Kidney (tissue), 14 donors: ENCODE results near the gene CDYL2. TPM values are rescaled to one million over a fixed set of nuclear protein-coding genes. Genes with fewer than 3 reads are reported as not detected.

Source experiments
- DNase-seq, 5 donors: peaks; one replicate each; pipeline ENCODE4 v3.0.0-alpha.2; 2013 to 2020
- FAIRE-seq: peaks from 2 replicates; lab custom pipeline; 2012; peaks lifted over from hg19 to GRCh38; lab: Jason Lieb, UNC
- H3K27ac ChIP-seq, 2 donors: one replicate each; pipeline ENCODE4 v1.7.0; 2013; ENCODE audit warnings: low read depth in 2 of 2, low read length in 2 of 2, inconsistent platforms in 1 of 2
- H3K27me3 ChIP-seq: one replicate; pipeline ENCODE4 v1.7.1; 2013; ENCODE audit warnings: low read length, inconsistent platforms; ENCODE audit not compliant: control insufficient read depth, insufficient read depth
- H3K36me3 ChIP-seq, 3 donors: one replicate each; pipeline versions ENCODE4 v1.7.0 to v1.7.1; 2013; ENCODE audit warnings: low read length in 3 of 3, control low read depth in 1 of 3, inconsistent platforms in 1 of 3; ENCODE audit not compliant: insufficient read depth in 3 of 3, control insufficient read depth in 2 of 3
- H3K4me1 ChIP-seq, 3 donors: one replicate each; pipeline versions ENCODE4 v1.7.0 to v1.7.1; 2013; ENCODE audit warnings: low read length in 3 of 3, inconsistent platforms in 1 of 3, low read depth in 1 of 3; ENCODE audit not compliant: control insufficient read depth in 2 of 3, insufficient read depth in 2 of 3
- H3K4me3 ChIP-seq, 3 donors: one replicate each; pipeline versions ENCODE4 v1.7.0 to v1.8.1; 2013; ENCODE audit warnings: low read length in 3 of 3, control low read depth in 1 of 3, inconsistent platforms in 1 of 3
- H3K9ac ChIP-seq, 3 donors: one replicate each; pipeline versions ENCODE4 v1.7.0 to v1.7.1; 2013; ENCODE audit warnings: low read length in 3 of 3, control low read depth in 1 of 3, inconsistent platforms in 1 of 3
- H3K9me3 ChIP-seq, 3 donors: one replicate each; pipeline versions ENCODE4 v1.7.0 to v1.7.1; 2013; ENCODE audit warnings: low read length in 3 of 3, control low read depth in 1 of 3, inconsistent platforms in 1 of 3; ENCODE audit not compliant: control insufficient read depth in 2 of 3, insufficient read depth in 1 of 3
- CTCF ChIP-seq: IDR thresholded peaks from 3 replicates; pipeline ENCODE4 v1.5.1; 2012; ENCODE audit warnings: mild to moderate bottlenecking, moderate library complexity, borderline replicate concordance; ENCODE audit not compliant: insufficient read depth; ENCODE audit errors: extremely low read depth
- intact Hi-C: fragments of 100-400 bp; cut with DNase I; formaldehyde crosslinking; loops from one replicate; pipeline ENCODE4 v1.11.1; 2022
- polyA plus RNA-seq: library from polyadenylated mRNA; stranded (reverse); fragments of 350-450 nt; fragmentation: Illumina TruSeq; extraction: RNeasy Lipid Tissue Mini Kit (QIAGEN cat#74804); gene quantifications from one replicate; pipeline ENCODE4 v1.2.3, GENCODE V29; 2014; ENCODE audit warnings: low read depth, low replicate concordance; ENCODE audit not compliant: insufficient read depth
- total RNA-seq: library from RNA; stranded (reverse); fragmentation: NEBNext Ultra II Directional; extraction: Animal tissue kit (Norgen Biotek cat#: 25700); gene quantifications from one replicate; pipeline ENCODE4 v1.2.1, GENCODE V29; 2021
- donor health status: control.
- donor health status: control.
- donor health status: control.
- donor health status: control.
- donor health status: control.
- donor health status: DM: yes; HTN: yes; CAD: no.
- donor health status: Normal renal cell carcinoma (clear cell type).

Gene CDYL2
- total and polyA plus RNA-seq, 2 donors from 2014 or later: 2.6 to 27.3 TPM

GRCh38 chr16:80809366-80809765 lies 5.0 kb upstream of the CDYL2 start:
- Histone ChIP-seq H3K9me3 (no peaks in the 10 kb centered on the region), H3K9ac (no peak overlapping the region), H3K27ac (no peak overlapping the region), H3K4me3 (no peak overlapping the region), H3K4me1 (no peaks in the 10 kb centered on the region), H3K27me3 (no peaks in the 10 kb centered on the region), H3K36me3 (no peaks in the 10 kb centered on the region)
- no peak for TF ChIP-seq CTCF
- intact Hi-C loops: no loop called here
- no peak for FAIRE-seq
- DNase-seq: no peak

GRCh38 chr16:80807906-80808305 lies 3.5 kb upstream of the CDYL2 start:
- Histone ChIP-seq H3K9ac (no peak overlapping the region), H3K9me3 (no peaks in the 10 kb centered on the region), H3K4me1 (no peaks in the 10 kb centered on the region), H3K36me3 (no peaks in the 10 kb centered on the region), H3K4me3 (no peak overlapping the region), H3K27ac (no peak overlapping the region), H3K27me3 (no peaks in the 10 kb centered on the region)
- FAIRE-seq (no peak), DNase-seq (no peak)
- TF ChIP-seq CTCF: no peak
- intact Hi-C loops: no loop called here

GRCh38 chr16:80806927-80807340 lies 2.5 kb upstream of the CDYL2 start:
- H3K9ac ChIP-seq: no peak overlapping the region
- TF ChIP-seq CTCF: no peak

GRCh38 chr16:80806289-80806688 lies 1.9 kb upstream of the CDYL2 start:
- Histone ChIP-seq H3K9ac (no peak overlapping the region), H3K9me3 (no peaks in the 10 kb centered on the region), H3K4me3 (no peak overlapping the region), H3K27ac (no peak overlapping the region), H3K36me3 (no peaks in the 10 kb centered on the region), H3K27me3 (no peaks in the 10 kb centered on the region), H3K4me1 (no peaks in the 10 kb centered on the region)
- FAIRE-seq (no peak), DNase-seq (no peak)
- TF ChIP-seq CTCF: no peak
- intact Hi-C loops: no loop called here

More at GRCh38 chr16:80806927-80807340, 2.5 kb upstream of the CDYL2 start:
- Histone ChIP-seq H3K27me3 (no peaks in the 10 kb centered on the region), H3K27ac (no peak overlapping the region), H3K4me1 (no peaks in the 10 kb centered on the region), H3K4me3 (no peak overlapping the region), H3K9me3 (no peaks in the 10 kb centered on the region), H3K36me3 (no peaks in the 10 kb centered on the region)
- FAIRE-seq: no peak
- no peak for DNase-seq
- intact Hi-C loops: no loop called here
